Calu3 (cell line): ENCODE measurements around the gene NHSL2. TPM values are rescaled to one million over a fixed set of nuclear protein-coding genes. Genes with fewer than 3 reads are reported as not detected.
"Not testable (repeated sequence)": the region's sequence is repeated elsewhere in the genome, so short reads cannot be mapped to it uniquely, and the experiment has no call there.

ENCODE experiments used
- BruUV-seq: library from RNA; stranded (reverse); fragments of 400-500 nt; replicated peaks from 2 replicates; lab custom pipeline; 2021; lab: Mats Ljungman, UMichigan
- CTCF ChIA-PET: fragments of 300-600 bp; sonication (Branson Sonifier 250); formaldehyde crosslinking; loops from one replicate; lab custom pipeline; 2022; ENCODE audit warnings: antibody characterized with exemption; lab: Charles Lee
- DNase-seq: peaks from one replicate; pipeline ENCODE4 v3.0.0; 2022
- H3K27ac Mint-ChIP-seq: one replicate; pipeline ENCODE4 v1.8.0; 2022; ENCODE audit warnings: mixed read lengths; ENCODE audit not compliant: unreplicated experiment
- H3K27me3 Mint-ChIP-seq: one replicate; pipeline ENCODE4 v1.8.0; 2022; ENCODE audit warnings: mixed read lengths; ENCODE audit not compliant: unreplicated experiment
- H3K36me3 Mint-ChIP-seq: one replicate; pipeline ENCODE4 v1.8.0; 2022; ENCODE audit warnings: mild to moderate bottlenecking, moderate library complexity, mixed read lengths; ENCODE audit not compliant: insufficient read depth, unreplicated experiment
- H3K4me1 Mint-ChIP-seq: one replicate; pipeline ENCODE4 v1.8.0; 2022; ENCODE audit warnings: mild to moderate bottlenecking, low read depth, mixed read lengths; ENCODE audit not compliant: unreplicated experiment
- H3K4me3 Mint-ChIP-seq: one replicate; pipeline ENCODE4 v1.8.0; 2022; ENCODE audit warnings: mild to moderate bottlenecking, low read depth, moderate library complexity, mixed read lengths; ENCODE audit not compliant: unreplicated experiment
- H3K9me3 Mint-ChIP-seq: one replicate; pipeline ENCODE4 v1.8.0; 2022; ENCODE audit warnings: low read depth, mixed read lengths; ENCODE audit not compliant: unreplicated experiment
- intact Hi-C: fragments of 100-400 bp; cut with micrococcal nuclease; formaldehyde crosslinking; loops from one replicate; pipeline ENCODE4 v1.10.0; 2022; ENCODE audit not compliant: unreplicated experiment
- total RNA-seq: library from RNA; stranded (reverse); gene quantifications from 2 replicates; pipeline ENCODE4 v1.2.3, GENCODE V29; 2022
- TF ChIP-seq, protein P1 (sequence below): fragments of 200-600 bp; IDR thresholded peaks from one replicate; pipeline ENCODE4 v1.8.0; 2022; ENCODE audit warnings: antibody characterized with exemption; ENCODE audit not compliant: unreplicated experiment

Gene NHSL2
- total RNA-seq, 1 experiment from 2014 or later = 0.09 TPM

DNA sequence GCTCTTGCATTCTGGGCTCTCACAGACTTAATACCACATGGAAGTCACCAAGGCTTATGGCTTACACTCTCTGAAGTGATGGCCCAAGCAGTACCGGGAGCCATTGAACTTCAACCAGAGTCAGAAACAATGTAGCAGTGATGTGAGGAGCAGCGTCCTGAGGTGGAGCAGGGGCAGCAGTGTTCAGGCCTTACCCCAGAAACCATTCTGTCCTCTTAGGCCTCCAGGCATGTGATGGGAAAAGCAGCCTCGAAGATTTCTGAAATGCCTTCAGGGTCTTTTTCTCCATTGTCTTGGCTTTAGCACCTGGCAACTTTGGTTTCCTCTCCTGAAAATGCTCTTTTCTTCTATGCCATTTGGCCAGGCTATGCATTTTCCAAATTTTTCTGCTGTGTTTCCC, 248.1 kb downstream of the NHSL2 start:
- Mint-ChIP-seq H3K27ac (no peak overlapping the region), H3K27me3 (peaks cover 50% of the 10 kb centered on the region), H3K9me3 (peaks cover 8% of the 10 kb centered on the region), H3K36me3 (no peaks in the 10 kb centered on the region), H3K4me3 (no peak overlapping the region), H3K4me1 (no peaks in the 10 kb centered on the region)
- intact Hi-C loops = no loop called here
- BruUV-seq = no TSS peak
- CTCF ChIA-PET = no interaction called here
- TF ChIP-seq, protein P1, sequence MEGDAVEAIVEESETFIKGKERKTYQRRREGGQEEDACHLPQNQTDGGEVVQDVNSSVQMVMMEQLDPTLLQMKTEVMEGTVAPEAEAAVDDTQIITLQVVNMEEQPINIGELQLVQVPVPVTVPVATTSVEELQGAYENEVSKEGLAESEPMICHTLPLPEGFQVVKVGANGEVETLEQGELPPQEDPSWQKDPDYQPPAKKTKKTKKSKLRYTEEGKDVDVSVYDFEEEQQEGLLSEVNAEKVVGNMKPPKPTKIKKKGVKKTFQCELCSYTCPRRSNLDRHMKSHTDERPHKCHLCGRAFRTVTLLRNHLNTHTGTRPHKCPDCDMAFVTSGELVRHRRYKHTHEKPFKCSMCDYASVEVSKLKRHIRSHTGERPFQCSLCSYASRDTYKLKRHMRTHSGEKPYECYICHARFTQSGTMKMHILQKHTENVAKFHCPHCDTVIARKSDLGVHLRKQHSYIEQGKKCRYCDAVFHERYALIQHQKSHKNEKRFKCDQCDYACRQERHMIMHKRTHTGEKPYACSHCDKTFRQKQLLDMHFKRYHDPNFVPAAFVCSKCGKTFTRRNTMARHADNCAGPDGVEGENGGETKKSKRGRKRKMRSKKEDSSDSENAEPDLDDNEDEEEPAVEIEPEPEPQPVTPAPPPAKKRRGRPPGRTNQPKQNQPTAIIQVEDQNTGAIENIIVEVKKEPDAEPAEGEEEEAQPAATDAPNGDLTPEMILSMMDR = no peak
- DNase-seq = no peak

DNA sequence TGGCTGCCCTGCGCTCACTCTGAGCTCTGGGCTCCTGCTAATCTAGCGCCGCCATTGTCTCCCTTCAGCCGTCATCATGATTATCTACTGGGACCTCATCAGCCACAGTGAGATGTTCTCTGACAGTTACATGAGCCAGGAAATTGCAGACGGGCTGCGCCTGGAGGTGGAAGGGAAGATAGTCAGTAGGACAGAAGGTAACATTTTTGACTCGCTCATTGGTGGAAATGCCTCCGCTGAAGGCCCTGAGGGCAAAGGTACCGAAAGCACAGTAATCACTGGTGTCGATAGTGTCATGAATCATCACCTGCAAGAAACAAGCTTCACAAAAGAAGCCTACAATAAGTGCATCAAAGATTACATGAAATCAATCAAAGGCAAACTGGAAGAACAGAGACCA, 249.1 kb downstream of the NHSL2 start:
- DNase-seq = no peak
- intact Hi-C loops = no loop called here
- CTCF ChIA-PET = no interaction called here
- Mint-ChIP-seq H3K9me3 (peaks cover 8% of the 10 kb centered on the region), H3K4me1 (no peaks in the 10 kb centered on the region), H3K4me3 (no peak overlapping the region), H3K27ac (no peak overlapping the region), H3K27me3 (peaks cover 50% of the 10 kb centered on the region), H3K36me3 (no peaks in the 10 kb centered on the region)
- TF ChIP-seq, protein P1 = no peak
- BruUV-seq = no TSS peak

DNA sequence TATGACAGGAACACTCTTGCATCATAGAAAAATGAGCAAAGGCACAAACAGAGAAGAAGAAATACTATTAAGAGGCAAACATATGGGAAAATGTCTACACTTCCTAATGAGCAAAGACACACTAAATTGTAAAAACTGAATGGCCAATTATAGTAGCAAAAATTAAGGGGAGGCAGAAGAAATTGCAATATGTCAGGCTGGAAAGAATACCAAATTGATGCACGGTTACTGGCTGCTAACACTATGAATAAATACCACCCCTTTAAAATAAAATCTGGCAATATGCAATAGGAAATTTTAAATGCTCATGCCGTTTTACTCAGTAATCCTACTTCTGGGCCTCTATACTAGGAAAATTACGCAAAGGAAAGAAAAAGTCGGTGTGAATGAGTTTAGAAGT, 254.9 kb downstream of the NHSL2 start:
- Mint-ChIP-seq H3K9me3 (no peaks in the 10 kb centered on the region), H3K4me3 (no peak overlapping the region), H3K27ac (no peak overlapping the region), H3K27me3 (peaks cover 27% of the 10 kb centered on the region), H3K36me3 (no peaks in the 10 kb centered on the region), H3K4me1 (no peaks in the 10 kb centered on the region)
- no TSS peak for BruUV-seq
- CTCF ChIA-PET = no interaction called here
- DNase-seq = no peak
- intact Hi-C loops = no loop called here
- TF ChIP-seq, protein P1 = no peak

DNA sequence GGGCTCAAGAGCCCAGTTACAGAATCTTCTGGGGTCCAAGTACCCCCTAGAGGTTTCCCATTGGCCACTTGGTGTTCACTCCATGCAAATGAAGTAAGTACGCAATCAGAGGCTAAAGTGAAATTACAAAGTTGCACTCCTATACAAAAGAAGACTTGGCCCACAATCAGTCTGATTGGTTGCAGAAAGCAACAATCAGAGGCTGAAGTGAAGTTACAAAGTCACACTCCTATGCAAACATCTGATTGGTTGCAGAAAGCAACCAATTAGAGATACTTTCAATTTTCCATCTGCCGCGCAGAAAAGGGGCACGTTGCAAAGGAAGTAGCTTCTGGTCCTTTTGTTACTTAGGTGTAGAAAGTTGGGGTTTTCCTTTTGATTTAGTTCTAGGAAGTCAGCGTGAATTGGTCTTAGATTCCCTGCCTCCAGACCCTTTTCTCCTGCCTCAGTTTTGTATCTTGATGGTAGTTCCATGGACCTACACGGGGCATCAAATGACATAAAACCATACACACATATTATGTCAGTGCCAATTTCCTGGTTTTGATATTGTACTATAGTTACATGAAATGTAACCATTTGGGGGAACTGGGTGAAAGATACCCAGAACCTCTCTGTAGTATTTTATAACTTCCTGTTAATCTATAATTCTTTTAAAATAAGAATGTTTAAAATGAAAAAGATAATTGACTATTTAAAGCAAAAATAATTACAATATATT, 258.5 kb downstream of the NHSL2 start:
- intact Hi-C loops = no loop called here

DNA sequence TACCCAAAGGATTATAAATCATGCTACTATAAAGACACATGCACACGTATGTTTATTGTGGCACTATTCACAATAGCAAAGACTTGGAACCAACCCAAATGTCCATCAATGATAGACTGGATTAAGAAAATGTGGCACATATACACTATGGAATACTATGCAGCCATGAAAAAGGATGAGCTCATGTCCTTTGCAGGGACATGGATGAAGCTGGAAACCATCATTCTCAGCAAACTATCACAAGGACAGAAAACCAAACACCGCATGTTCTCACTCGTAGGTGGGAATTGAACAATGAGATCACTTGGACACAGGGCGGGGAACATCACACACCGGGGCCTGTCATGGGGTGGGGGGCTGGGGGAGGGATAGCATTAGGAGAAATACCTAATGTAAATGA, 265.6 kb downstream of the NHSL2 start:
- H3K27me3 Mint-ChIP-seq = peaks cover 11% of the 10 kb centered on the region
- CTCF ChIA-PET, intact Hi-C loops, H3K27ac Mint-ChIP-seq, BruUV-seq, H3K4me3 Mint-ChIP-seq, H3K4me1 Mint-ChIP-seq, H3K36me3 Mint-ChIP-seq, DNase-seq, H3K9me3 Mint-ChIP-seq: not testable (repeated sequence)

More for the DNA sequence above, 258.5 kb downstream of the NHSL2 start:
- Mint-ChIP-seq H3K4me1 (no peaks in the 10 kb centered on the region), H3K4me3 (no peak overlapping the region), H3K27ac (no peak overlapping the region), H3K36me3 (no peaks in the 10 kb centered on the region), H3K9me3 (no peaks in the 10 kb centered on the region), H3K27me3 (peaks cover 23% of the 10 kb centered on the region)
- no peak for DNase-seq
- no TSS peak for BruUV-seq
- CTCF ChIA-PET = no interaction called here
- TF ChIP-seq, protein P1 = no peak
